Right cardiac atrium (tissue), 5 donors: ENCODE data around the gene MORN2. TPM values are rescaled to one million over a fixed set of nuclear protein-coding genes. Genes with fewer than 3 reads are reported as not detected.

Experiments
- ATAC-seq, 2 donors: fragments of 200-7000 bp; cut with Tn5 transposase; one replicate each; pipeline versions ENCODE4 v1.8.0 to v1.9.1; 2020; ENCODE audit warnings: moderate library complexity in 2 of 2, mild to moderate bottlenecking in 1 of 2
- DNase-seq, 3 donors: peaks; one replicate each; pipeline ENCODE4 v3.0.0-alpha.2; 2020
- H3K27ac ChIP-seq: one replicate; pipeline ENCODE4 v1.5.1; 2013; ENCODE audit warnings: mild to moderate bottlenecking, low read length, control low read depth, moderate library complexity
- H3K27me3 ChIP-seq: one replicate; pipeline ENCODE4 v1.6.1; 2013; ENCODE audit not compliant: control insufficient read depth, insufficient read depth
- H3K4me1 ChIP-seq: one replicate; pipeline ENCODE4 v1.6.1; 2013; ENCODE audit warnings: low read length; ENCODE audit not compliant: control insufficient read depth, insufficient read depth
- H3K4me3 ChIP-seq: one replicate; pipeline ENCODE4 v1.5.1; 2013; ENCODE audit warnings: low read length, control low read depth
- H3K9me3 ChIP-seq: one replicate; pipeline ENCODE4 v1.6.1; 2013; ENCODE audit warnings: low read length; ENCODE audit not compliant: control insufficient read depth
- WGBS: extraction: QIAGEN DNeasy Blood & Tissue Kit; methylation state at CpG from one replicate; pipeline ENCODE4 v1.1.7; 2013; 5-methylcytosine and 5-hydroxymethylcytosine counted together
- intact Hi-C, 4 donors: fragments of 100-400 bp; cut with DNase I; formaldehyde crosslinking; loops; one replicate each; pipeline versions ENCODE4 v1.11.0 to v1.14.0; 2022 to 2023
- polyA plus RNA-seq: library from polyadenylated mRNA; stranded (reverse); fragments of 200-250 nt; gene quantifications from one replicate; pipeline ENCODE4 v1.2.3, GENCODE V29; 2013
- total RNA-seq, 4 donors: library from RNA; stranded (reverse); fragmentation: NEBNext Ultra II Directional; extraction: Animal tissue kit (Norgen Biotek cat#: 25700); gene quantifications; one replicate each; pipeline ENCODE4 v1.2.1, GENCODE V29; 2021
- donor health status: healthy with polysubstance abuse.
- donor health status: DM: no; HTN: yes; CAD: no.
- donor health status: DM: no; HTN: no; CAD: no.
- donor health status: DM: no; HTN: yes; CAD: no; lungs with severe emphysema.
- donor health status: DM: yes; HTN: yes; CAD: no.

MORN2 gene
- total and polyA plus RNA-seq, 5 donors, result 18.5 to 50.5 (median 20.5) TPM

DNA sequence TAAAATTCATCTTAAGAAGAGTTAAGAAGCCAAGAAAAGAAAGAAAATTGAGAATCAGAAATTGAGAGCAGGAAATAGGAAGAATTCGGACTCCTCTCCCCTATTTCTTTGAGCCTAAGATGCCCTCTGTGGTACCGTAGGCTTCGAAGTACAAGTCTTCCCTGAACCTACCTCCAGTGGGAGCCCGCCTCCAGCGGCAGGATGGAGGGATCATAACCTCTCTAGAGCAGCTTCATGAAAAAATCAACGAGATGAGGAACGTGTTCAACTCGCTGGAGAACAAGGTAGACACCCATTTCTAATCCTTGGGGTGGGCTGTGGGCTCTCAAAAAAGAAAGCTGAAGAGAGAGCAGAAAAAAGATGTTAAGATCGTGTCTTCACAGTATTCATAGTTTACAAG, 50.2 kb downstream of the MORN2 start:
- intact Hi-C loops, result no loop called here
- ATAC-seq, result no peak
- H3K4me1 ChIP-seq, result no peaks in the 10 kb centered on the region
- no peak for DNase-seq
- no peaks in the 10 kb centered on the region for H3K27me3 ChIP-seq
- H3K4me3 ChIP-seq, result no peak overlapping the region
- no peaks in the 10 kb centered on the region for H3K9me3 ChIP-seq
- H3K27ac ChIP-seq, result no peak overlapping the region
- WGBS, result 62% methylated on average over 9 of the region's 9 CpGs

DNA sequence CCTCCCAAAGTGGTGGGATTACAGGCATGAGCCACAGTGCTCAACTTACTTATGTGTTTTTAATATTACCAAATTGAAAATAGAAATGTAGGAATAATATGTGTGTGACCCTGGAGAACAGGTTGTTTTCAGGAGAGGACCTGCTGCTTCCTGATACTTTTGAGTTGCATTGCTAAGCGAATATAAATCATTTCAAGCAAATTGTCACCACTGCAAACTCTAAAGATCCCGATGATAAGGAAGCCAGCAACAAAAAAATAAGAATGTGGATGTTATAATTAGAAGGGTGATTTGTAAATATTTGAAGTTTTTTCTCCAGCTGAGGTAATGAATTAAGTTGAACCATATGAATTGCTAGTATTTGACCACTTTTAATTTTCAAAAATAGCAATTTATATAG, 54.8 kb downstream of the MORN2 start:
- DNase-seq (no peak), ATAC-seq (no peak)
- no peak overlapping the region for H3K27ac ChIP-seq
- no peaks in the 10 kb centered on the region for H3K27me3 ChIP-seq
- no peaks in the 10 kb centered on the region for H3K9me3 ChIP-seq
- no peaks in the 10 kb centered on the region for H3K4me1 ChIP-seq
- H3K4me3 ChIP-seq, result no peak overlapping the region
- WGBS, result 88% methylated on average over 2 of the region's 2 CpGs
- intact Hi-C loops, result no loop called here

Other genes starting within 250 kb of the MORN2 start
- gene GALM, start 209.9 kb upstream of the MORN2 start, total RNA-seq, result 10 to 100 TPM; 11.4 to 23.0 (median 19.8) TPM
- gene GALM, start 209.9 kb upstream of the MORN2 start, polyA plus RNA-seq, result 13.5 TPM
- gene SRSF7, start 124.6 kb upstream of the MORN2 start, total RNA-seq, result 10 to 100 TPM; 51.4 to 87.1 (median 64.6) TPM
- gene SRSF7, start 124.6 kb upstream of the MORN2 start, polyA plus RNA-seq, result 51.1 TPM
- 10 to 100 TPM in 2 of 4 donors, 1 to 10 TPM in 2; 7.8 to 12.8 (median 9.2) TPM for gene GEMIN6, start 97.8 kb upstream of the MORN2 start, total RNA-seq
- gene GEMIN6, start 97.8 kb upstream of the MORN2 start, polyA plus RNA-seq, result 7.3 TPM
- 10 to 100 TPM in 1 of 4 donors, 1 to 10 TPM in 3; 8.5 to 10.9 (median 8.8) TPM for gene DHX57, start within 50 bp of the MORN2 start, total RNA-seq
- gene DHX57, start within 50 bp of the MORN2 start, polyA plus RNA-seq, result 6.0 TPM
- gene ARHGEF33, start 13.9 kb downstream of the MORN2 start, total RNA-seq, result 1 to 10 TPM in 1 of 4 donors, under 1 TPM in 3; 0.31 to 1.5 (median 0.55) TPM
- gene ARHGEF33, start 13.9 kb downstream of the MORN2 start, polyA plus RNA-seq, result 0.29 TPM
- gene SOS1, start 245.1 kb downstream of the MORN2 start, total RNA-seq, result 10 to 100 TPM; 19.1 to 30.4 (median 23.1) TPM
- 6.7 TPM for gene SOS1, start 245.1 kb downstream of the MORN2 start, polyA plus RNA-seq